H9 (cell line): Measurements from ENCODE around the gene EIF4A3. TPM values are rescaled to one million over a fixed set of nuclear protein-coding genes. Genes with fewer than 3 reads are reported as not detected.

Source experiments
- DNase-seq: peaks from one replicate; pipeline ENCODE4 v3.0.0-alpha.2; 2017
- H2AFZ ChIP-seq: one replicate; pipeline ENCODE4 v1.6.1; 2013; ENCODE audit warnings: mild to moderate bottlenecking, low read length, control low read depth, moderate library complexity
- H2AK5ac ChIP-seq: 2 replicates; pipeline ENCODE4 v1.6.1; 2013; ENCODE audit warnings: low read length, control low read depth, mixed read lengths; ENCODE audit not compliant: insufficient read length
- H2BK120ac ChIP-seq: one replicate; pipeline ENCODE4 v1.6.1; 2013; ENCODE audit warnings: low read depth, mild to moderate bottlenecking, low read length, control low read depth, inconsistent platforms; ENCODE audit not compliant: poor library complexity, severe bottlenecking
- H2BK12ac ChIP-seq: 2 replicates; pipeline ENCODE4 v1.6.1; 2013; ENCODE audit warnings: low read length, control low read depth, mixed read lengths, low read depth; ENCODE audit not compliant: insufficient read length
- H2BK15ac ChIP-seq: 2 replicates; pipeline ENCODE4 v1.6.1; 2013; ENCODE audit warnings: low read depth, low read length, control low read depth
- H2BK20ac ChIP-seq: one replicate; pipeline ENCODE4 v1.6.1; 2013; ENCODE audit warnings: low read depth, mild to moderate bottlenecking, low read length, control low read depth, inconsistent platforms; ENCODE audit not compliant: poor library complexity, severe bottlenecking
- H2BK5ac ChIP-seq: 2 replicates; pipeline ENCODE4 v1.6.1; 2013; ENCODE audit warnings: low read length, control low read depth, mixed read lengths; ENCODE audit not compliant: insufficient read length
- H3K14ac ChIP-seq: 2 replicates; pipeline ENCODE4 v1.6.1; 2013; ENCODE audit warnings: low read length, control low read depth; ENCODE audit not compliant: insufficient read depth
- H3K18ac ChIP-seq: 2 replicates; pipeline ENCODE4 v1.6.1; 2013; ENCODE audit warnings: low read depth, mild to moderate bottlenecking, mixed read lengths, low read length, control low read depth; ENCODE audit not compliant: insufficient read length
- H3K23ac ChIP-seq: 2 replicates; pipeline ENCODE4 v1.6.1; 2013; ENCODE audit warnings: low read length, control low read depth, mixed read lengths, low read depth; ENCODE audit not compliant: insufficient read length
- H3K23me2 ChIP-seq: 2 replicates; pipeline ENCODE4 v1.6.1; 2013; ENCODE audit warnings: low read depth, mild to moderate bottlenecking, mixed read lengths, low read length, control low read depth; ENCODE audit not compliant: insufficient read length, poor library complexity, severe bottlenecking
- H3K27ac ChIP-seq: 2 replicates; pipeline ENCODE4 v1.5.1; 2013; ENCODE audit warnings: low read length, control low read depth, mixed read lengths, low read depth; ENCODE audit not compliant: insufficient read length
- H3K27me3 ChIP-seq: 2 replicates; pipeline ENCODE4 v1.6.1; 2013; ENCODE audit warnings: low read length, control low read depth, inconsistent platforms; ENCODE audit not compliant: insufficient read depth
- H3K4ac ChIP-seq: 2 replicates; pipeline ENCODE4 v1.6.1; 2013; ENCODE audit warnings: low read depth, mild to moderate bottlenecking, control low read depth, inconsistent platforms, low read length, moderate library complexity
- H3K4me1 ChIP-seq: 2 replicates; pipeline ENCODE4 v1.6.1; 2013; ENCODE audit warnings: low read length, control low read depth, inconsistent platforms; ENCODE audit not compliant: insufficient read depth
- H3K4me2 ChIP-seq: 2 replicates; pipeline ENCODE4 v1.6.1; 2013; ENCODE audit warnings: low read length, control low read depth, mixed read lengths; ENCODE audit not compliant: insufficient read length, insufficient read depth
- H3K56ac ChIP-seq: 2 replicates; pipeline ENCODE4 v1.6.1; 2013; ENCODE audit warnings: low read depth, mild to moderate bottlenecking, mixed read lengths, low read length, control low read depth; ENCODE audit not compliant: insufficient read length
- H3K79me1 ChIP-seq: 2 replicates; pipeline ENCODE4 v1.6.1; 2013; ENCODE audit warnings: low read depth, mild to moderate bottlenecking, moderate library complexity, low read length, control low read depth, inconsistent platforms; ENCODE audit not compliant: insufficient read depth, poor library complexity, severe bottlenecking
- H3K79me2 ChIP-seq: 2 replicates; pipeline ENCODE4 v1.6.1; 2013; ENCODE audit warnings: low read length, control low read depth, inconsistent platforms; ENCODE audit not compliant: insufficient read depth
- H3K9ac ChIP-seq: 2 replicates; pipeline ENCODE4 v1.6.1; 2013; ENCODE audit warnings: low read length, control low read depth, mixed read lengths; ENCODE audit not compliant: insufficient read length; ENCODE audit errors: extremely low read depth
- H3K9me3 ChIP-seq: one replicate; pipeline ENCODE4 v1.6.1; 2013; ENCODE audit warnings: low read depth, low read length, inconsistent platforms; ENCODE audit not compliant: control insufficient read depth
- H3T11ph ChIP-seq: one replicate; pipeline ENCODE4 v1.6.1; 2013; ENCODE audit warnings: mild to moderate bottlenecking, low read length, control low read depth, inconsistent platforms
- H4K20me1 ChIP-seq: one replicate; pipeline ENCODE4 v1.6.1; 2013; ENCODE audit not compliant: control insufficient read depth, insufficient read length, insufficient read depth
- H4K5ac ChIP-seq: 2 replicates; pipeline ENCODE4 v1.6.1; 2013; ENCODE audit warnings: low read depth, mild to moderate bottlenecking, mixed read lengths, low read length, control low read depth; ENCODE audit not compliant: insufficient read length
- H4K8ac ChIP-seq: replicated peaks from 2 replicates; pipeline ENCODE4 v1.6.1; 2013; ENCODE audit warnings: low read length, control low read depth, mixed read lengths, low read depth; ENCODE audit not compliant: insufficient read length
- H4K91ac ChIP-seq: 2 replicates; pipeline ENCODE4 v1.6.1; 2013; ENCODE audit warnings: low read depth, mild to moderate bottlenecking, moderate library complexity, mixed read lengths, low read length, control low read depth; ENCODE audit not compliant: insufficient read length
- H3K27ac Mint-ChIP-seq, 3 experiments: 2 replicates in 2 of 3; 3 replicates in 1 of 3; pipeline ENCODE4 v1.8.0; 2020 to 2021; ENCODE audit warnings: mixed read lengths in 3 of 3, mild to moderate bottlenecking in 1 of 3, moderate library complexity in 1 of 3
- H3K27me3 Mint-ChIP-seq: 2 replicates; pipeline ENCODE4 v1.8.0; 2021; ENCODE audit warnings: low read depth, mild to moderate bottlenecking, moderate library complexity, mixed read lengths
- H3K36me3 Mint-ChIP-seq, 3 experiments: 2 replicates in 2 of 3; 3 replicates in 1 of 3; pipeline ENCODE4 v1.8.0; 2020 to 2021; ENCODE audit warnings: low read depth in 3 of 3, mixed read lengths in 3 of 3; ENCODE audit not compliant: insufficient read depth in 1 of 3
- H3K4me1 Mint-ChIP-seq, 2 experiments: 2 replicates each; pipeline ENCODE4 v1.8.0; 2020; ENCODE audit warnings: mixed read lengths in 2 of 2
- H3K4me3 Mint-ChIP-seq, 2 experiments: 2 replicates in 1 of 2; 3 replicates in 1 of 2; pipeline ENCODE4 v1.8.0; 2020 to 2021; ENCODE audit warnings: mild to moderate bottlenecking in 2 of 2, mixed read lengths in 2 of 2, moderate library complexity in 1 of 2
- H3K9me3 Mint-ChIP-seq, 2 experiments: 2 replicates in 1 of 2; 3 replicates in 1 of 2; pipeline ENCODE4 v1.8.0; 2020; ENCODE audit warnings: mild to moderate bottlenecking in 2 of 2, mixed read lengths in 2 of 2, moderate library complexity in 1 of 2
- WGBS: extraction: QIAGEN DNeasy Blood & Tissue Kit; methylation state at CpG from one replicate; pipeline ENCODE4 v1.1.7; 2013; ENCODE audit warnings: missing lambda C conversion rate, low lambda C conversion rate, mixed read lengths; ENCODE audit not compliant: insufficient read length; ENCODE audit errors: extremely low coverage; 5-methylcytosine and 5-hydroxymethylcytosine counted together
- total RNA-seq: library from RNA; stranded (reverse); gene quantifications from 2 replicates; pipeline ENCODE4 v1.2.1, GENCODE V29; 2021
- TF ChIP-seq, protein P1 (sequence below): fragments of 200-600 bp; sonication (generic); conservative IDR thresholded peaks from 3 replicates; pipeline ENCODE4 v1.8.0; 2021; ENCODE audit warnings: antibody characterized with exemption, mild to moderate bottlenecking

Gene EIF4A3
- total RNA-seq, 1 experiment from 2014 or later, result 162 TPM

DNA sequence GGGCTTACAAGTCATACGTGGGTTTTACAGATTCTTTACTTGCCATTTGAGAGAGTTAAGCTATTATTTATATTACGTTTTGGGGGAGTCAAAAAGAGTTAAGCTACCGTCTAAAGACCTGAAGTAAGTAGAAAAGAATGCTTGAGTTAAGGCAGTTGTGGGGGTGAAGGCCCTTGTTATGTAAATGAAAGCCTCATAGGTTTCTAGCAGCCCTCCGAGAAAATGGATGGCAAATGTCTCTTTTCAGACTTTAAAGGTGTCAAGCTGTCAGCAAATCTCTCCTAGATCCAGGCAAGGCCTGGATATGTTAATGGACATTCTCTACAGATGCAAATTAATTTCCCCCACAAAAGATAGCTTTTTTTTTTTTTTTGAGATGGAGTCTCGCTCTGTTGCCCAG lies 7.2 kb upstream of the EIF4A3 start:
- no peak overlapping the region for H3K4ac ChIP-seq
- H2BK12ac ChIP-seq, result no peak overlapping the region
- H4K8ac ChIP-seq, result no peak overlapping the region
- no peak overlapping the region for H3K4me2 ChIP-seq
- no peak overlapping the region for H3K9ac ChIP-seq
- H3K14ac ChIP-seq, result no peak overlapping the region
- no peak for DNase-seq
- H3K27me3 ChIP-seq, result no peaks in the 10 kb centered on the region
- WGBS, result no CpG with 5 or more reads among the region's 5 CpGs
- H3K4me1 ChIP-seq, result no peaks in the 10 kb centered on the region; the same call in 1 of the 2 replicates
- Mint-ChIP-seq H3K27me3 (peaks cover 21% of the 10 kb centered on the region), H3K36me3 (peaks cover 15 to 29% (median 20%) of the 10 kb centered on the region in 3 experiments), H3K27ac (peak overlapping the region; percentile 27 to 94 (median 50); a peak in 6 of 7 replicates), H3K4me1 (peaks cover 40 to 54% of the 10 kb centered on the region in 2 experiments), H3K9me3 (peaks cover 29 to 35% of the 10 kb centered on the region in 2 experiments), H3K4me3 (peak overlapping the region in 1 of 2 experiments; percentile 45; a peak in 2 of 5 replicates)
- H4K5ac ChIP-seq, result no peak overlapping the region
- TF ChIP-seq, protein P1, sequence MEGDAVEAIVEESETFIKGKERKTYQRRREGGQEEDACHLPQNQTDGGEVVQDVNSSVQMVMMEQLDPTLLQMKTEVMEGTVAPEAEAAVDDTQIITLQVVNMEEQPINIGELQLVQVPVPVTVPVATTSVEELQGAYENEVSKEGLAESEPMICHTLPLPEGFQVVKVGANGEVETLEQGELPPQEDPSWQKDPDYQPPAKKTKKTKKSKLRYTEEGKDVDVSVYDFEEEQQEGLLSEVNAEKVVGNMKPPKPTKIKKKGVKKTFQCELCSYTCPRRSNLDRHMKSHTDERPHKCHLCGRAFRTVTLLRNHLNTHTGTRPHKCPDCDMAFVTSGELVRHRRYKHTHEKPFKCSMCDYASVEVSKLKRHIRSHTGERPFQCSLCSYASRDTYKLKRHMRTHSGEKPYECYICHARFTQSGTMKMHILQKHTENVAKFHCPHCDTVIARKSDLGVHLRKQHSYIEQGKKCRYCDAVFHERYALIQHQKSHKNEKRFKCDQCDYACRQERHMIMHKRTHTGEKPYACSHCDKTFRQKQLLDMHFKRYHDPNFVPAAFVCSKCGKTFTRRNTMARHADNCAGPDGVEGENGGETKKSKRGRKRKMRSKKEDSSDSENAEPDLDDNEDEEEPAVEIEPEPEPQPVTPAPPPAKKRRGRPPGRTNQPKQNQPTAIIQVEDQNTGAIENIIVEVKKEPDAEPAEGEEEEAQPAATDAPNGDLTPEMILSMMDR, result no peak
- no peaks in the 10 kb centered on the region for H4K20me1 ChIP-seq
- H3K23me2 ChIP-seq, result no peaks in the 10 kb centered on the region
- no peak overlapping the region for H3K27ac ChIP-seq
- H2BK20ac ChIP-seq, result no peak overlapping the region
- no peak overlapping the region for H2BK15ac ChIP-seq
- H3K18ac ChIP-seq, result no peak overlapping the region
- H3K79me2 ChIP-seq, result no peaks in the 10 kb centered on the region
- H2BK5ac ChIP-seq, result no peak overlapping the region
- H3K23ac ChIP-seq, result no peak overlapping the region
- H4K91ac ChIP-seq, result no peak overlapping the region
- peaks cover 4% of the 10 kb centered on the region for H3K9me3 ChIP-seq
- no peak overlapping the region for H2AK5ac ChIP-seq
- no peak overlapping the region for H3K56ac ChIP-seq
- H2BK120ac ChIP-seq, result no peak overlapping the region
- no peaks in the 10 kb centered on the region for H3K79me1 ChIP-seq
- H2AFZ ChIP-seq, result no peak overlapping the region
- no peak overlapping the region for H3T11ph ChIP-seq
